ENCODE measurements around the gene MEGF10. TPM values are rescaled to one million over a fixed set of nuclear protein-coding genes. Genes with fewer than 3 reads are reported as not detected.

MEGF10 gene
- total and polyA plus RNA-seq, 10 of the 15 experiments (the other 5 are each of a cell fraction or from before 2014, with no cell fraction given) = 0.03 to 0.21 (median 0.05) TPM; not detected in 5

GRCh38 chr5:127338501-127338900 is 47.9 kb downstream of the MEGF10 start (continued):
- no peak for TF ChIP-seq BCL3 (IDR thresholded peaks at IDR 0.05; ENCODE audit: borderline replicate concordance, insufficient read depth, low read depth, low read length, poor library complexity, severe bottlenecking)
- no peak for TF ChIP-seq IKZF1 (conservative IDR thresholded peaks at IDR 0.05)
- no peak for TF ChIP-seq EP300 (IDR thresholded peaks at IDR 0.05; ENCODE audit: borderline replicate concordance in 1 of 2, control insufficient read depth in 1 of 2, low read depth in 2 of 2, low read length in 2 of 2)
- no peak for TF ChIP-seq HSF1 (IDR thresholded peaks at IDR 0.05; ENCODE audit: low read depth, low read length)
- TF ChIP-seq ZBTB4 (CRISPR knock-in tag; IDR thresholded peaks at IDR 0.05) = no peak
- no peak for TF ChIP-seq NR2F1 (conservative IDR thresholded peaks at IDR 0.05)
- TF ChIP-seq CTCF (IDR thresholded peaks at IDR 0.05 in 2 of 3, conservative IDR thresholded peaks at IDR 0.05 in 1 of 3; ENCODE audit: control insufficient read depth in 2 of 3, extremely low read depth in 1 of 3, insufficient read depth in 1 of 3, low read depth in 3 of 3, low read length in 3 of 3) = no peak
- TF ChIP-seq ZNF217 (IDR thresholded peaks at IDR 0.05) = no peak
- no peak for TF ChIP-seq E2F4 (IDR thresholded peaks at IDR 0.05; ENCODE audit: low read depth, low read length)
- no peak for TF ChIP-seq RB1 (IDR thresholded peaks at IDR 0.05; ENCODE audit: borderline replicate concordance)
